Activated B cell treated with CpG ODN at 0.5 μM for 24 hours (primary cell): Measurements from ENCODE around the gene C17orf107. TPM values are rescaled to one million over a fixed set of nuclear protein-coding genes. Genes with fewer than 3 reads are reported as not detected.

Experiments used
- ATAC-seq: fragments of 200-7000 bp; cut with Tn5 transposase; one replicate; pipeline ENCODE4 v1.10.0; 2021; ENCODE audit warnings: low read depth, mild to moderate bottlenecking, moderate library complexity
- CTCF ChIA-PET: fragments of 350-600 bp; sonication (Branson Sonifier 250); formaldehyde crosslinking; loops from one replicate; lab custom pipeline; 2021; ENCODE audit warnings: antibody characterized with exemption; lab: Charles Lee
- POLR2A ChIA-PET: fragments of 350-600 bp; sonication (Branson Sonifier 250); formaldehyde crosslinking; loops from one replicate; lab custom pipeline; 2021; ENCODE audit warnings: antibody characterized with exemption; lab: Charles Lee
- DNase-seq: peaks from one replicate; pipeline ENCODE4 v3.0.0; 2022
- H3K27ac Mint-ChIP-seq: one replicate; pipeline ENCODE4 v1.8.0; 2020; ENCODE audit warnings: mixed read lengths
- H3K27me3 Mint-ChIP-seq: one replicate; pipeline ENCODE4 v1.8.0; 2021; ENCODE audit warnings: mixed read lengths
- H3K36me3 Mint-ChIP-seq: one replicate; pipeline ENCODE4 v1.8.0; 2021; ENCODE audit warnings: low read depth, mixed read lengths
- H3K4me1 Mint-ChIP-seq: one replicate; pipeline ENCODE4 v1.8.0; 2021; ENCODE audit warnings: mixed read lengths
- H3K4me3 Mint-ChIP-seq: one replicate; pipeline ENCODE4 v1.8.0; 2020; ENCODE audit warnings: mild to moderate bottlenecking, mixed read lengths
- H3K9me3 Mint-ChIP-seq: one replicate; pipeline ENCODE4 v1.8.0; 2020; ENCODE audit warnings: mixed read lengths
- CTCF ChIP-seq: fragments of 200-600 bp; IDR thresholded peaks from one replicate; pipeline ENCODE4 v1.8.0; 2022; ENCODE audit warnings: antibody characterized with exemption, mild to moderate bottlenecking
- intact Hi-C: fragments of 100-400 bp; cut with micrococcal nuclease; formaldehyde crosslinking; loops from one replicate; pipeline ENCODE4 v1.15.1; 2024
- total RNA-seq: library from RNA; stranded (reverse); gene quantifications from 2 replicates; pipeline ENCODE4 v1.2.3, GENCODE V29; 2022

C17orf107 gene
- total RNA-seq, 1 donor from 2014 or later = 1.8 TPM

GRCh38 chr17:4942760-4943508, 43.6 kb downstream of the C17orf107 start:
- peaks cover 79% of the 10 kb centered on the region for H3K36me3 Mint-ChIP-seq
- H3K9me3 Mint-ChIP-seq = no peaks in the 10 kb centered on the region
- peak overlapping the region; percentile 15 for H3K4me3 Mint-ChIP-seq
- intact Hi-C loops = loop anchor here (5.0 to 10.0 kb wide), 2 partner anchors 578 to 801 kb away; partner anchors contain the start of genes CYB5D2, UBE2G1 and ZZEF1
- DNase-seq = no peak
- ATAC-seq = no peak
- H3K4me1 Mint-ChIP-seq = peaks cover 84% of the 10 kb centered on the region
- no peak for TF ChIP-seq CTCF
- POLR2A ChIA-PET = interaction anchor here (0.8 to 12.1 kb wide), 5 partner anchors 8 to 233 kb away, joined by 3 to 391 read pairs (median 3); partner anchors contain the start of genes ARRB2, C17orf107, ENO3 and SPAG7
- H3K27ac Mint-ChIP-seq = peak overlapping the region; percentile 63
- CTCF ChIA-PET = no interaction called here
- no peaks in the 10 kb centered on the region for H3K27me3 Mint-ChIP-seq

- ATAC-seq (no peak), DNase-seq (no peak)
- ChIA-PET CTCF (no interaction called here), POLR2A (interaction anchor here (0.8 to 12.1 kb wide), 6 partner anchors 8 to 73 kb away, joined by 3 to 391 read pairs (median 4); partner anchors contain the start of genes CAMTA2, GP1BA and SPAG7)
- H3K4me1 Mint-ChIP-seq = peaks cover 75% of the 10 kb centered on the region
- peak overlapping the region; percentile 85 for H3K4me3 Mint-ChIP-seq
- peaks cover 2% of the 10 kb centered on the region for H3K27me3 Mint-ChIP-seq
- H3K27ac Mint-ChIP-seq = peak overlapping the region; percentile 94
- no peaks in the 10 kb centered on the region for H3K9me3 Mint-ChIP-seq
- peaks cover 73% of the 10 kb centered on the region for H3K36me3 Mint-ChIP-seq
- intact Hi-C loops = loop anchor here (5.0 to 10.0 kb wide), 2 partner anchors 579 to 802 kb away; partner anchors contain the start of genes CYB5D2, UBE2G1 and ZZEF1
- no peak for TF ChIP-seq CTCF
These were observed 44.8 kb downstream of the C17orf107 start for GRCh38 chr17:4944163-4944553.

- Mint-ChIP-seq H3K36me3 (peaks cover 70% of the 10 kb centered on the region), H3K27ac (peak overlapping the region; percentile 94), H3K27me3 (peaks cover 2% of the 10 kb centered on the region), H3K4me1 (peaks cover 72% of the 10 kb centered on the region), H3K9me3 (no peaks in the 10 kb centered on the region), H3K4me3 (peak overlapping the region; percentile 85)
- ChIA-PET POLR2A (interaction anchor here (0.5 to 12.1 kb wide), 9 partner anchors 8 to 284 kb away, joined by 3 to 391 read pairs (median 5); partner anchors contain the start of genes CAMTA2, GP1BA and SPAG7), CTCF (no interaction called here)
- no peak for TF ChIP-seq CTCF
- DNase-seq = no peak
- no peak for ATAC-seq
- intact Hi-C loops = loop anchor here (5.0 to 10.0 kb wide), 7 partner anchors 137 to 1032 kb away; partner anchors contain the start of genes ATP2A3, CYB5D2, MED11 and NUP88
These were observed 45.3 kb downstream of the C17orf107 start for GRCh38 chr17:4944554-4945175.

GRCh38 chr17:4945176-4945943, 46.0 kb downstream of the C17orf107 start:
- ChIA-PET POLR2A (interaction anchor here (0.7 to 12.1 kb wide), 12 partner anchors 9 to 247 kb away, joined by 3 to 391 read pairs (median 12); partner anchors contain the start of genes CAMTA2, INCA1, KIF1C and SPAG7), CTCF (interaction anchor here (1.0 kb wide), 2 partner anchors 22 to 36 kb away, joined by 3 to 7 read pairs; partner anchors contain the start of gene SPAG7)
- H3K27ac Mint-ChIP-seq = peak overlapping the region; percentile 94
- no peak for TF ChIP-seq CTCF
- H3K4me1 Mint-ChIP-seq = peaks cover 70% of the 10 kb centered on the region
- peaks cover 66% of the 10 kb centered on the region for H3K36me3 Mint-ChIP-seq
- ATAC-seq (peak; percentile 25), DNase-seq (peak; percentile 63)
- H3K9me3 Mint-ChIP-seq = no peaks in the 10 kb centered on the region
- intact Hi-C loops = loop anchor here (5.0 to 10.0 kb wide), 6 partner anchors 138 to 1033 kb away; partner anchors contain the start of genes ATP2A3, MED11, NUP88 and PLD2
- H3K27me3 Mint-ChIP-seq = peaks cover 2% of the 10 kb centered on the region
- H3K4me3 Mint-ChIP-seq = peak overlapping the region; percentile 85
